GM18861 (cell line): ENCODE results near the gene CALD1.
A peak's percentile ranks its signal among the peaks of the same experiment; 100 is the strongest.

Source experiments
- ATAC-seq: cut with Tn5 transposase; IDR thresholded peaks from one replicate; pipeline ENCODE4 v1.9.1; 2021; ENCODE audit not compliant: unreplicated experiment

CALD1 gene

DNA sequence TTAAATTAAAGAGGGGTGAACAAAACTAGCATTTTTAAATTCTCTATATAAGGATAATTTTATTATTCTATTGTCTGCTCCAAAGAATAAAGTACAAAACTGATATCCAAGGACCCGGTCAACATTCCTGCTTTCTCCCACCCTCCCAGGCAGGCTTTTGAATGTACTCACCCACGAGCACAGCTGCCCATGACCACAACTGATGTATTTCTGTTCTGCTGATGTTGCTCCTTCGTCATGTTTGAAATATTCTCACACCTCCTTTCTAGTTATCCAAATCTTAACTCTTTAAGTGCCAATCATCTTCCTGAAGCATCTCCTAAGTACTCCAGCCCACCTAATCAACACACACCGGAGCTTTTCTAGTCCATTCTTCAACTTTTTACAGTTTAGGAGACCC lies 46.7 kb downstream of the CALD1 start:
- ATAC-seq, result no peak

- no peak for ATAC-seq
These were observed 48.0 kb downstream of the CALD1 start for GRCh38 chr7:134827436-134827835.

- ATAC-seq, result no peak
These were observed 48.5 kb downstream of the CALD1 start for GRCh38 chr7:134827889-134828288.

GRCh38 chr7:134828361-134828760 lies 48.9 kb downstream of the CALD1 start:
- no peak for ATAC-seq

GRCh38 chr7:134829380-134829986 lies 50.0 kb downstream of the CALD1 start:
- no peak for ATAC-seq

DNA sequence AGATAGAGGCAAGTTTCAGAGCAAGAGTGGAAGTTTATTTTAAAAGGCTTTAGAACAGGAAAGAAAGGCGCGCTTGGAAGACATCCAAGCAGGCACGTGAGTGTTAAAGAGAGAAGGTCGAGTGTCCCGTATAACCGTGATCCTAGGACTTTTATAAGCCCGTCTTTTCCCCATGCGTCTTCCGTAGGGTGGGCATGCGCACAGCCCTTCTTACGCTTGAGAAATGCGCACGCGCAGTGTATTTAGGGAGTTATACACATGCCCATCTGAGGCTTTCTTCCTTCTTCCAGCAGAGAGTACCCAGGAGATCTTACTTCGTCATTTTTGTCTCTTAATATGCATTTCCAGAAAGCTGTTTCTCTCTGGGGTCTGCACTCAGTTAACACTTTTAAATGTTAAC lies 52.4 kb downstream of the CALD1 start:
- ATAC-seq, result no peak

DNA sequence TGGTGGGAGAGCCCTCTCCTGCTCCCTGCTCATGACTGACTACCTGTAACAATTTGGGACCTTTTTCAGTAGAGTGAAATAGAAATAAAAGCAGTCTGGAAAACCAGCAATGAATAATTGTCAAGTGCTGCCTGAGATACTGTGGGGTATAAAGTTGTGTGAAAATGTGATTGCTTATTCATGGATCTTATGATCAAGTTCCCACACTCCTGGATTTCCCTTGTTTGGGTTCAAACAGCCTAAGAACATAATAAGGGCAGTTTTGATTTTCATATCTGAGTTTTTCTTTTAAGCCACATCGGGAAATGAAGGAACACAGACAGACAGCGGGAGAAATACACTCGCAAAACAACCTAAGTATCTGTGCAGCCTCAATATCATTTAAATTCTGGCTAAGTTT lies 52.9 kb downstream of the CALD1 start:
- no peak for ATAC-seq

DNA sequence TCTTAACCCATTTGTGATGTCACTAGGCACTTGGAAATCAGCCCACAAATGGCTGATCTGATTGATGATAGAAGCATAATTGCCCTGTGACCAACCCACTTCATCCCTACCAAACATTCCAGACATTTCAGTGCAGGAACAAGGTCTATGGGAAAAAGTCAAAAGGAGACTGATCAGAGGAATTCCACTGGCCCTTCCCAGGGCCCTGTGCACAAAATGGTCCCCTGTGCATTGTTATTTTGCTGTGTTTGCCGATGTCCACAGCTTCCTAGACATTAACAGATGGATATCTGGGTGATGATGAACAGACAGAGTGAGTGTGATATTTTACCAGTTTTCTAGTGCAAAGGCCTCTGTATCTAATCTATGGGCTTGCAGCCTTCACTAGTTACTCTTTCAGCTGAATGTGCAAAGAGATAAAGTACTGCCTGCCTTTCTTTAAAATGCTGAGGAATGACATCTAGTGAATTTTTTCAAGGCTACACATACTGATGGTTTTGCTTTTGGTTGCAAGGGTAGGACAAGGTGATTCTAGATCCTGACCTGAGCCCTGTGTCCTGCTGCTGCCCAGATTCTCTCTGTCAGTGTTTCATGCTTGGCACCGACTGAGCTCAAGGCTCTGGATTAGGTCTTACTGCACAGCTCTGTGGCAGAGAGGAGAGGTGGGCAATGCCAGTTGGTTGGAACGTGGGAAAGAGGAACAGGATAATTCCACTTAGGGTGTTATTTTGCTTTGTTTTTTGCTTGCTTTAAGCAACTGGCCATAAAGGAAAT lies 55.4 kb downstream of the CALD1 start:
- ATAC-seq, result no peak

DNA sequence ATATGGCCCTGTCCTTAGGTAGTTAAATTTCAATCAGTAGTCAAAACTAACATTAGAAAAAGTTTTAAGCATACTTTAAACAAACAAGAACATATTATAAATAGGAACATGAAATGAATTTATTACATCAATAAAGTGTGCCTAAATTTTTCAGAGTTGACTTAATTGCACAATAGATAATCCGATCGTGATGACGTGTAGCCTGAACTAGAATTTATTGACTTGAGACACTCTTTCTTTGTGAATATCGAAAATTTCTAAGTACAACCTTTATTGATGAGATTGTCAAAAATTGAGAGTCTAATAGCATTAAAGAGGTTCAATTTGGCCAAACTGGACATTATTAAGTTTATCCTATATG lies 56.0 kb downstream of the CALD1 start:
- no peak for ATAC-seq

DNA sequence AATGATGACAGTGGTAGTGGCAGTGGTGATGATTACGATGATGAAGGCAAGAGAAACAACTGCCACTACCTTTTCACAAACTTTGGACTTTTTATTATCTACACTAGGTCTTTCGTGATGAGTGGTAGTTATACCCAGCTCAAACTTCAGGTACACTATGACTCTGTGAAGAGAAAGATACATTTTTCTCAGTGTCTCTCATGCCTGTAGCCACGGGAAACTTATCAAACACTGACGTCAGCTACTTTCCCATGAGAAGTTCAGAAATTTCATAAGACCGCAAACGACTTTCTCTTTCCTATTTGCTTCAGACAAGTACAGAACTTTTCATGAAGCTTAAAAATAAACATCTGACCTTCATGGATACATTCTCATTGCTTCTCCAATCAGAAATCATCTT lies 57.0 kb downstream of the CALD1 start:
- no peak for ATAC-seq

DNA sequence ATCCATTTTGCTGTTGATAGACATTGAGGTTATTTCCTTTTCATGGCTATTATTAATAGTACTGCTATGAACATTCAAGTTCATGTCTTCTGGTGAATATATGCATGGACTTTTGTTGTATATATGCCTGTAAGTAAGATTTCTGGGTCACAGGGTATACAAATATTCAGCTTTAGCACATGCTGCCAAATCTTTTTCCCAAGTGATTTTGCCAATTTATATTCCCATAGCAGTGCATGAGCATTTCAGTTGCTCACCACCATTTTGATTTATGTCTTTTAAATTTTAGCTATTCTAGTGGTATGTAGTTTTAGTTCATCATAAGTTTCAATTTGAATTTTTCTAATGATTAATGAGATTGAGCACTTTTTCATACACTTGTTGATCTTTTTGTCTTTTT lies 59.9 kb downstream of the CALD1 start:
- ATAC-seq, result no peak

DNA sequence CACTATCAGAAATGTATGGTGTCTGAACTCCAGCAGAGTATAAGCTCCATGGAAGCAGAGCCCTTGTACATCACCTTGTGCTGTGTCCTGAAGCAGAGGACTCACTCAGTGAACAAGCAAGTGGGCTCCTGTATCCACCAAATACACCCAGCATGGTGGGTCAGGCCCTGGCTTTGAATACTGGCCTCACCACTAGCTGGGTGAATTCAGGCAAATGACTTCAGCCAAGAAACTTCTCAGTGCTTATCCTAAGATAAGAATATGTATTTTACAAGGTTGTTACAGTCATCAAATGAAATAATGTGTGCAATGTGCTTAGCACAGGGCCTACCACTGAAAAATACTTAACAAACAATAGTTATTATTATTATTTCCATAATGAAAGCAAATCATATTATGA lies 62.6 kb downstream of the CALD1 start:
- no peak for ATAC-seq

GRCh38 chr7:134842886-134843430 lies 63.5 kb downstream of the CALD1 start:
- ATAC-seq, result no peak

- ATAC-seq, result no peak
These were observed 64.8 kb downstream of the CALD1 start for GRCh38 chr7:134844200-134844599.

GRCh38 chr7:134845461-134845860 lies 66.0 kb downstream of the CALD1 start:
- ATAC-seq, result peak; percentile 70

DNA sequence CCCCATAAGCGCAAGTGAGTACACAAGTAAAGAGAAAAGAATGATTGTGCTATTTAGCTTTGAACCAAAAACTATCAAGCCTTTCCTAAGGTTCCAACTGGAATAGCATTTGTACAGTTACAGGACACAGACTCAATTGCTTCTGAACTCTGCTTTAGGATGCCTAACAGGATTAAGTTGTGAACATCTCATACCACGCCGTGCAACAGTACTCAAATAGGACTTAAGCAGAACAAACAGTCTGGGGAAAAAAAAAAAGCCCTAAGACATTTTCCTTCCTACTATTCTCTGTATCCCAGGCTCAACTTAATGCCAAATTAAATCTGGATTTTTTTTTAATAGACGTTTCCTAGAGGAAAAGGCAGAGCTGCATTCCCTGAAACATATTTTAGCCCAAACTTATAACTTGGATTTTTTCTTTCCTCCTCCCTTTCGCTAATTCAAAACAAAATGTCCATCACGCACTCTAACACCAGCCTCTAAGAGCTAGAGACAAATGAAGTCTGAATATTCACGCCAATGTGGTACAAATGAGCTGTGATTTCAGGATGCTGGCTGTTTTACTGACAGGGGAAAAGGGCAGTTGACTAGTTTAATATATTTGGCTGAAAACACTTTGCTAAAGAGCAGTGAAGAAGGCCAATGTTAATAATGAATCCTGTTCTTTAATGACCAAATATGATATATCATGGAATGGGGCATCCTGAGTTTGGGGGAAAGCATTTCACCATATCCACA lies 68.6 kb downstream of the CALD1 start:
- ATAC-seq, result no peak

- ATAC-seq, result no peak
These were observed 70.6 kb downstream of the CALD1 start for GRCh38 chr7:134850066-134850465.

DNA sequence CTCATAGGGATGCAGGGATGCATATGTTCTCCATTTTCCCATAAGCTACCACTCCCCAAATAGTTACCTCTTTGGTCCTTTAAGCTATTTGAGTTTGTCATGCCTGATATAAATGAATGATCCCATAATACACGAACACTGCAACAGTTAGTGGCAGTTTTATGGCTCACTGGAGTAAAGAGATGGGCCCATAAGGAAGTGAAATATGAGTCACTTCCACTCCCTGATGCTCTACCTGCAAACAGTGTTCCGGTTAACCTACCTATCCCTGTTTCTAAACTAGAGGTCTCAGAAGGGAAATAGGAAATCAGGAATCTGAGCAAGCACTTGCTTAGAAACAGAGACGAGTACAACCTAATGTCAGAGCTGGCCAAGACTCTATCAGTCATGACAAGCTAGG lies 71.7 kb downstream of the CALD1 start:
- no peak for ATAC-seq

DNA sequence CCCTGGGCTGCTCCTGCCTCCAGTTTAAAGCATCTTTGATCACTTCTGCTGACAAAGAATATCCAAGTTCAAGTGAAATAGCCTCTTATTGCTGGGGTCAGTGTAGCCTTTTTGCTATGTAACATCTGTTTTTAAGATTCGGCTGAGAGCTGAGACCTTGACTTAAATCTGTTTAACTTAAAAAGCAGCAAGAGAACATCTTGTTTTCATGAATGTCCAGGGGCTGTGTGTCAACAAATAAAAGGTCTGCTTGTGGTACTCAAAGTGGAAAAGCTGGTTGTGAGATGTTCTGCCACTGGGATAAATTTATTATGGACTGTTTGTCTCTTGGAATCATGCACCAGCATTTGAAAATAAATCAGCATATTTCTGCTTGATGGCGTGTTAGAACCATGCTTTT lies 73.2 kb downstream of the CALD1 start:
- no peak for ATAC-seq

DNA sequence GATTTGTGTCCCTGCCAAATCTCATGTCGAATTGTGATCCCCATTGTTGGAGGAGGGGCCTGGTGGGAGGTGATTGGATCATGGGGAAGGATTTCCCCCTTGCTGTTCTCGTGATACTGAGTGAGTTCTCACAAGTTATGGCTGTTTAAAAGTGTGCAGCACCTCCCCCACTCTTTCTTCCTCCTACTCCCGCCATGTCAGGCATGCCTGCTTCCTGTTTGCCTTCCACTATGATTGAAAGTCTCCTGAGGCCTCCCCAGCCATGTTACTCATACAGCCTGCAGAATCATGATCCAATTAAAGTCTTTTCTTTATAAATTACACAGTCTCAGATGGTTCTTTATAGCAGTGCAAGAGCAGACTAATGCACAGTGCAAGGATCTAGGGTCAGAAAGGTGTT lies 75.4 kb downstream of the CALD1 start:
- no peak for ATAC-seq

GRCh38 chr7:134855442-134855841 lies 76.0 kb downstream of the CALD1 start:
- no peak for ATAC-seq

- ATAC-seq, result no peak
These were observed 76.7 kb downstream of the CALD1 start for GRCh38 chr7:134856091-134856490.
